ENCODE results near the gene TMEM244. TPM values are rescaled to one million over a fixed set of nuclear protein-coding genes. Genes with fewer than 3 reads are reported as not detected.

TMEM244 gene
- total RNA-seq, 1 experiment from 2014 or later, result not detected

DNA sequence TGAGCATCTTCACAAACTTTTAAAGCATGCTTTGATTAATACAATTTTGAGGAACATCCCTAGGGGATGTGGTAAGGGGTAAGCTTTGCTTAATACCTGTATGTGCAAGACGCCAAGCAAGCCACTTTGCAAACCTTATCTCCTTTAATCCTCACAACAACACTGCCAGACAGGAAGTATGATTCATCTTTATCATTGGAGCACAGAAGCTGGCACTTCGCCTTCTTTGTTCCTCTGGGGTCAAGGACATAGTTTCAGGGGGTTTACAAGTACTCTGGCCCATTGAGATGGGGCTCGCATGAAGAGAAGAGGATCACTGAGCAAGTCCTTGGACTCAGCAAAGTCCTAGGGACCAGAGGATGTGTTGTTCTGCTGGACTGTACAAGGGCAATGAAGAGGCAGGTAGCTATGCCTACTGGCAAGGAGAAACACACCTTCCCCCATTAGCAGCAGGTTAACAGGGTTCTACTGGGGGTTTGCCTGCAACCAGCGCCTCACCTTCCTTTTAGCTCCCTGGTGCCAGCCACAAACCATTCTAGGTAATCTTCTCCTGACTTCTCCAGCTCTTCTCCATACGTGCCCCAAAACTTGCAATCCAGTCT, 8.8 kb downstream of the TMEM244 start (continued):
- TF ChIP-seq, protein P1, sequence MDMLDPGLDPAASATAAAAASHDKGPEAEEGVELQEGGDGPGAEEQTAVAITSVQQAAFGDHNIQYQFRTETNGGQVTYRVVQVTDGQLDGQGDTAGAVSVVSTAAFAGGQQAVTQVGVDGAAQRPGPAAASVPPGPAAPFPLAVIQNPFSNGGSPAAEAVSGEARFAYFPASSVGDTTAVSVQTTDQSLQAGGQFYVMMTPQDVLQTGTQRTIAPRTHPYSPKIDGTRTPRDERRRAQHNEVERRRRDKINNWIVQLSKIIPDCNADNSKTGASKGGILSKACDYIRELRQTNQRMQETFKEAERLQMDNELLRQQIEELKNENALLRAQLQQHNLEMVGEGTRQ (CRISPR knock-in tag; IDR thresholded peaks at IDR 0.05), result no peak
- no peak for TF ChIP-seq EMX1 (CRISPR knock-in tag; IDR thresholded peaks at IDR 0.05)
- TF ChIP-seq, protein P2, sequence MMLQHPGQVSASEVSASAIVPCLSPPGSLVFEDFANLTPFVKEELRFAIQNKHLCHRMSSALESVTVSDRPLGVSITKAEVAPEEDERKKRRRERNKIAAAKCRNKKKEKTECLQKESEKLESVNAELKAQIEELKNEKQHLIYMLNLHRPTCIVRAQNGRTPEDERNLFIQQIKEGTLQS (CRISPR knock-in tag; conservative IDR thresholded peaks at IDR 0.05), result no peak
- no peak for TF ChIP-seq JUN (CRISPR knock-in tag; IDR thresholded peaks at IDR 0.05)
- TF ChIP-seq SOX15 (CRISPR knock-in tag; IDR thresholded peaks at IDR 0.05), result no peak
- TF ChIP-seq ZNF138 (CRISPR knock-in tag; conservative IDR thresholded peaks at IDR 0.05), result no peak
- TF ChIP-seq, protein P3, sequence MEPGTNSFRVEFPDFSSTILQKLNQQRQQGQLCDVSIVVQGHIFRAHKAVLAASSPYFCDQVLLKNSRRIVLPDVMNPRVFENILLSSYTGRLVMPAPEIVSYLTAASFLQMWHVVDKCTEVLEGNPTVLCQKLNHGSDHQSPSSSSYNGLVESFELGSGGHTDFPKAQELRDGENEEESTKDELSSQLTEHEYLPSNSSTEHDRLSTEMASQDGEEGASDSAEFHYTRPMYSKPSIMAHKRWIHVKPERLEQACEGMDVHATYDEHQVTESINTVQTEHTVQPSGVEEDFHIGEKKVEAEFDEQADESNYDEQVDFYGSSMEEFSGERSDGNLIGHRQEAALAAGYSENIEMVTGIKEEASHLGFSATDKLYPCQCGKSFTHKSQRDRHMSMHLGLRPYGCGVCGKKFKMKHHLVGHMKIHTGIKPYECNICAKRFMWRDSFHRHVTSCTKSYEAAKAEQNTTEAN (CRISPR knock-in tag; IDR thresholded peaks at IDR 0.05), result no peak
- no peak for TF ChIP-seq FOXJ3 (CRISPR knock-in tag; IDR thresholded peaks at IDR 0.05; ENCODE audit: borderline replicate concordance)

DNA sequence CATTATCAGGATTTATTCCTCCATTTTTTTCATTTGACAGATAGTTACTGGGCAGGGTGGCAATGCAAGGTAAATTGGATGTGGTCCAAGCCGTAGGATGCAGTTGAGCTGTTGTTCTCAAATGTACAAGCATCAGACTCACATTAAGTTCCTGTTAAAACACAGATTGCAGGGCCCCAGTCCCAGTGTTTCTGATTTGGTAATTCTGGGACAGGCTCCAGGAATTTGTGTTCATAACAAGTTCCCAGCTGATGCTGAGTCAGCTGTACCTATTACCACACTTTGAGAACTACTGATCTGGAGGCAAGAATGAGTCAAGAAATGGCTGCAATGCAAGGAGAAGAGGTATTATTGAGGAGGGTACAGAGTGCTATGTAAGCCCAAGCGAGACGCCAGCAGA, 11.7 kb downstream of the TMEM244 start:
- no peaks in the 10 kb centered on the region; the same call in 1 of the 2 replicates for H3K27me3 Mint-ChIP-seq (ENCODE audit: low read depth)
- POLR2A ChIA-PET, result interaction anchor here (0.6 kb wide), 1 partner anchor 285 kb away, joined by 4 read pairs; no protein-coding TSS in a partner anchor
- no peak for ATAC-seq
- no peak overlapping the region for H3K4me3 Mint-ChIP-seq
- H3K36me3 Mint-ChIP-seq, result no peaks in the 10 kb centered on the region
- no peak for DNase-seq (ENCODE audit: low spot score)
- TF ChIP-seq JUN (CRISPR knock-in tag; IDR thresholded peaks at IDR 0.05) (no peak), FOXP1 (CRISPR knock-in tag; IDR thresholded peaks at IDR 0.05; ENCODE audit: borderline replicate concordance) (no peak), SMAD4 (CRISPR knock-in tag; IDR thresholded peaks at IDR 0.05) (no peak), IRF2 (CRISPR knock-in tag; IDR thresholded peaks at IDR 0.05; ENCODE audit: borderline replicate concordance, low read depth) (no peak), ZNF416 (CRISPR knock-in tag; IDR thresholded peaks at IDR 0.05) (no peak), CREM (CRISPR knock-in tag; IDR thresholded peaks at IDR 0.05) (no peak)
- TF ChIP-seq, protein P4, sequence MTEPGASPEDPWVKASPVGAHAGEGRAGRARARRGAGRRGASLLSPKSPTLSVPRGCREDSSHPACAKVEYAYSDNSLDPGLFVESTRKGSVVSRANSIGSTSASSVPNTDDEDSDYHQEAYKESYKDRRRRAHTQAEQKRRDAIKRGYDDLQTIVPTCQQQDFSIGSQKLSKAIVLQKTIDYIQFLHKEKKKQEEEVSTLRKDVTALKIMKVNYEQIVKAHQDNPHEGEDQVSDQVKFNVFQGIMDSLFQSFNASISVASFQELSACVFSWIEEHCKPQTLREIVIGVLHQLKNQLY (CRISPR knock-in tag; IDR thresholded peaks at IDR 0.05), result no peak
- TF ChIP-seq, protein P5, sequence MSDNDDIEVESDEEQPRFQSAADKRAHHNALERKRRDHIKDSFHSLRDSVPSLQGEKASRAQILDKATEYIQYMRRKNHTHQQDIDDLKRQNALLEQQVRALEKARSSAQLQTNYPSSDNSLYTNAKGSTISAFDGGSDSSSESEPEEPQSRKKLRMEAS (CRISPR knock-in tag; IDR thresholded peaks at IDR 0.05), result no peak
- CTCF ChIA-PET, result interaction anchor here (1.1 kb wide), 1 partner anchor 74 kb away, joined by 3 read pairs; no protein-coding TSS in a partner anchor
- peak overlapping the region; percentile 31; the same call in 1 of the 2 replicates for H3K27ac Mint-ChIP-seq
- peaks cover 4% of the 10 kb centered on the region; the same call in 1 of the 2 replicates for H3K9me3 Mint-ChIP-seq
- peaks cover 26% of the 10 kb centered on the region for H3K4me1 Mint-ChIP-seq

DNA sequence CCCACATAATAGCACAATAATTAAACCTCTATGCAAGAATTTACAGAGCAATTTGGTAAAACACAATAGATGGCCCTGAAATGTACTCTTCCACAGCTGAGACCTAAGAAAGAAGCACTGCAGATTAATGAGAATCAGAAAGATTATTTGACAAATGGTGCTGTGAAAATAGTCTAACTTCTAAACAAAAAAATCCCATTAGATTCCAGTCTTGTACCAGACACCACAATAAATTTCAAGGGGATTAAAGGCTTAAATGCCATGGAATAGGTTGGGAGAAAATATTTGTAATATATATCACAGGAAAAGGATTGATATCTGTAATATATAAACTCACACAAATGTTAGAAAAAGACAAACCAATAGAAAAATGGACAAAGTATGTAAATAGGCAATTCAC, 14.4 kb downstream of the TMEM244 start:
- POLR2A ChIA-PET, result no interaction called here
- no peaks in the 10 kb centered on the region for H3K9me3 Mint-ChIP-seq
- TF ChIP-seq, protein P6, sequence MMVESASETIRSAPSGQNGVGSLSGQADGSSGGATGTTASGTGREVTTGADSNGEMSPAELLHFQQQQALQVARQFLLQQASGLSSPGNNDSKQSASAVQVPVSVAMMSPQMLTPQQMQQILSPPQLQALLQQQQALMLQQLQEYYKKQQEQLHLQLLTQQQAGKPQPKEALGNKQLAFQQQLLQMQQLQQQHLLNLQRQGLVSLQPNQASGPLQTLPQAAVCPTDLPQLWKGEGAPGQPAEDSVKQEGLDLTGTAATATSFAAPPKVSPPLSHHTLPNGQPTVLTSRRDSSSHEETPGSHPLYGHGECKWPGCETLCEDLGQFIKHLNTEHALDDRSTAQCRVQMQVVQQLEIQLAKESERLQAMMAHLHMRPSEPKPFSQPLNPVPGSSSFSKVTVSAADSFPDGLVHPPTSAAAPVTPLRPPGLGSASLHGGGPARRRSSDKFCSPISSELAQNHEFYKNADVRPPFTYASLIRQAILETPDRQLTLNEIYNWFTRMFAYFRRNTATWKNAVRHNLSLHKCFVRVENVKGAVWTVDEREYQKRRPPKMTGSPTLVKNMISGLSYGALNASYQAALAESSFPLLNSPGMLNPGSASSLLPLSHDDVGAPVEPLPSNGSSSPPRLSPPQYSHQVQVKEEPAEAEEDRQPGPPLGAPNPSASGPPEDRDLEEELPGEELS (CRISPR knock-in tag; IDR thresholded peaks at IDR 0.05), result no peak
- TF ChIP-seq SMAD4 (CRISPR knock-in tag; IDR thresholded peaks at IDR 0.05) (no peak), NFATC4 (CRISPR knock-in tag; IDR thresholded peaks at IDR 0.05) (no peak), ZNF232 (CRISPR knock-in tag; IDR thresholded peaks at IDR 0.05) (no peak), RORB (CRISPR knock-in tag; IDR thresholded peaks at IDR 0.05) (no peak), FOXP1 (CRISPR knock-in tag; IDR thresholded peaks at IDR 0.05; ENCODE audit: borderline replicate concordance) (no peak), FOXK1 (CRISPR knock-in tag; IDR thresholded peaks at IDR 0.05) (no peak)
- TF ChIP-seq, protein P7, sequence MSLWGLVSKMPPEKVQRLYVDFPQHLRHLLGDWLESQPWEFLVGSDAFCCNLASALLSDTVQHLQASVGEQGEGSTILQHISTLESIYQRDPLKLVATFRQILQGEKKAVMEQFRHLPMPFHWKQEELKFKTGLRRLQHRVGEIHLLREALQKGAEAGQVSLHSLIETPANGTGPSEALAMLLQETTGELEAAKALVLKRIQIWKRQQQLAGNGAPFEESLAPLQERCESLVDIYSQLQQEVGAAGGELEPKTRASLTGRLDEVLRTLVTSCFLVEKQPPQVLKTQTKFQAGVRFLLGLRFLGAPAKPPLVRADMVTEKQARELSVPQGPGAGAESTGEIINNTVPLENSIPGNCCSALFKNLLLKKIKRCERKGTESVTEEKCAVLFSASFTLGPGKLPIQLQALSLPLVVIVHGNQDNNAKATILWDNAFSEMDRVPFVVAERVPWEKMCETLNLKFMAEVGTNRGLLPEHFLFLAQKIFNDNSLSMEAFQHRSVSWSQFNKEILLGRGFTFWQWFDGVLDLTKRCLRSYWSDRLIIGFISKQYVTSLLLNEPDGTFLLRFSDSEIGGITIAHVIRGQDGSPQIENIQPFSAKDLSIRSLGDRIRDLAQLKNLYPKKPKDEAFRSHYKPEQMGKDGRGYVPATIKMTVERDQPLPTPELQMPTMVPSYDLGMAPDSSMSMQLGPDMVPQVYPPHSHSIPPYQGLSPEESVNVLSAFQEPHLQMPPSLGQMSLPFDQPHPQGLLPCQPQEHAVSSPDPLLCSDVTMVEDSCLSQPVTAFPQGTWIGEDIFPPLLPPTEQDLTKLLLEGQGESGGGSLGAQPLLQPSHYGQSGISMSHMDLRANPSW (CRISPR knock-in tag; conservative IDR thresholded peaks at IDR 0.05; ENCODE audit: low read depth), result no peak

More for the DNA sequence above, 14.4 kb downstream of the TMEM244 start:
- no peaks in the 10 kb centered on the region for H3K36me3 Mint-ChIP-seq
- H3K27me3 Mint-ChIP-seq (ENCODE audit: low read depth), result no peaks in the 10 kb centered on the region
- ATAC-seq (no peak), DNase-seq (ENCODE audit: low spot score) (no peak)
- peaks cover 34% of the 10 kb centered on the region for H3K4me1 Mint-ChIP-seq
- no peak overlapping the region for H3K27ac Mint-ChIP-seq
- CTCF ChIA-PET, result no interaction called here
- H3K4me3 Mint-ChIP-seq, result no peak overlapping the region
